ENCODE results near the gene TNFRSF13B. TPM values are rescaled to one million over a fixed set of nuclear protein-coding genes. Genes with fewer than 3 reads are reported as not detected.

TNFRSF13B gene
- total RNA-seq, 2 donors from 2014 or later, result not detected

DNA sequence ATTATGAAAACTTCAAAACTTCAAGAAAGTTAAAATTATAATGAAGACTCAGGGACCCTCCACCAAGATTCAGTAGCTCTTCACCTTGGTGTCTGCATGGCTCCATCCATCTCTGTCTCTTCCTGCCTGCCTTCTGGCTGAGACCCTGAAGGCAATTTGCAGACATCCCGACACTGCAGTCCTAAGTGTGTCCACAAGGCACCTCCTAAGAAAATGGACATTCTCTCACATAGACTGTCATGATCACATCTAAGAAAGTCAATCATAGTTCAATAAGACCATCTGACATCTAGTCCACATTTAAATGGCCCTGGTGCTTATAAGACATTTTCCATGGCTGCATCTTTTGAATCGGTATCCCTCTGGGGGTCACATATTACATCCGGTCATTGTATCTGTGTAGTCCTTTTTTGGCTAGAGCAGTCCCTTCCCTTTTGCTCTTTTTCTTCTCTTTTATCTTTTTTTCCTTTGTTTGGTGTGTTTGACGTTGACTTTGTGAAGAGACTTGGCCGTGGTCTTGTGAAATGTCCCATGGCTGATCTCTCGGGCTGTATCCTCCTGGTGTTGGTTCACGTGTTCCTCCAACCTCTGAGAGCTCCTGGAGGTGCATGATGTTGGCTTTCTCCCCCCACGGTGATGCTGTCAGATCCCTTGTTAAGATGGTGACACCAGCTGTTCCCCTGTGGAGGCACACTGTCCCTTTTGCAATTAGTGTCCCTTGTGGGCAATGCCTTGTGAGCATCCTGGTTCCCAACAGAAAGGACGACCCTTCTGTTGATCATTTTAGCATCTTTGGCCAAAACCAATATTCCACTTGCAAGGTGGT, 5.0 kb upstream of the TNFRSF13B start:
- Histone ChIP-seq H3K27ac (no peak overlapping the region), H3K4me3 (no peak overlapping the region), H3K36me3 (replicated peaks in 1 of 2; ENCODE audit: insufficient read depth in 1 of 2, low read depth in 2 of 2) (no peaks in the 10 kb centered on the region), H3K9me3 (no peaks in the 10 kb centered on the region), H3K27me3 (no peaks in the 10 kb centered on the region), H3K4me1 (no peaks in the 10 kb centered on the region)
- ATAC-seq (no peak), DNase-seq (no peak)
- intact Hi-C loops (cut with DNase I), result no loop called here
- TF ChIP-seq CTCF (IDR thresholded peaks at IDR 0.05) (no peak), POLR2A (IDR thresholded peaks at IDR 0.05) (no peak)
- 76 to 89% methylated on average over 9 of the region's 9 CpGs for WGBS, 2 donors

DNA sequence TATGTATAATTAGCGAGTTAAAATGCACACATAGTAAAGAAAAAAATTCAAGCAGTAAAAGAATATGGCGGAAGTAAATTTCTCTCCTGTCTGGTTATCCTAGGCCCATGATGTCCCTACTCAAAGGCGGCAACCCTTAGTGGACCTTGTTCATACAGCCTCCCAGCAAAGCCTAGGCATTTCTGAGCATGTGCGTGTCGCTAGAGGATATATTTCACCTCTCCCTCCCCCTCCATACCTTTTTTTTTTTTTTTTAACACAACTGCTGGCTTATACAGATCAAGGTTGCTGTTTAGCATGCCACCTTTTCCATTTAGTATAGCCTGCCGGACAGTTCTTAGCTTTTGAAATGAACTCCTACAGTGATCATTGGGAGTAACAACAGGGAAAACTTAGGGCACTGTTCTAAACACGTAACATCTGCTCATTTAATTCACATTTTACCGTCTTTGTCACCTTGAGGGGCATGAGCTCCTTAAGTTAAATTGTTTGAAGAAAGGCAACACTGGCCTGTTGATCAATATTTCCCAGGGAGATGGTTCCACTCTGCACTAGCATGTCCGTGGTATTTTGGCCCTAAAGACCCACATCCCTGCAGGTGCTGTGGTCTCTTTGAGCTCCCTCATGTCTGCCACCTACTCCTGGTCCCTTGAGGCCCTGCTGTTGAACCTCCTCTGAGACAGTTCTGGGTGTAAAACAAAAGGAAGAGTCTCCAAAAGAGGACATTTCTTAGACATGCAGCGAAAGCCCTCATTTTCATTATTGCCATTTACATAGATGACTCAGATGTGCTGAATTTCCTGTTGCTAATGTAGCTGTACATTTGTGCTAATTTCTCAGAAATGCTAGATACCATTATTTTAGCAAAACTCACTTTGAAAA, 4.1 kb upstream of the TNFRSF13B start:
- H3K4me1 ChIP-seq, result no peaks in the 10 kb centered on the region

DNA sequence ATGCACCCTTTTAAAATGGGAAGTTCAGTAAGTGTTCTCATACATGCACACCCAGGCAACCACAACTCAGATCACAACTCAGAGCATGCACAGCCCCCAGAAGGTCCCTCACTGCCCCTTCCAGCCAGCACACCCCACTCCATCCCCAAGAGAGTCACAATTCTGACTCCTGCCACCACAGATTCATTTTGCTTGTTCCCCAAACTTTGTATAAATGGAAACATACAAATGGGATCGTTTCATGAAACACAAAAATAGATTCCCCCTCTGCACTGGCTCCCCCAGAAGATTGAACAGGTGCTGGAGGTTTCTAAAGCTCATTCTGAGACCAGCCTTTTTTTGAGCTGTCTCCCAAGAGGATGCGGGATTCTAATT, 3.3 kb upstream of the TNFRSF13B start:
- Histone ChIP-seq H3K4me3 (no peak overlapping the region), H3K9me3 (no peaks in the 10 kb centered on the region), H3K36me3 (replicated peaks in 1 of 2; ENCODE audit: insufficient read depth in 1 of 2, low read depth in 2 of 2) (no peaks in the 10 kb centered on the region), H3K4me1 (no peaks in the 10 kb centered on the region), H3K27me3 (no peaks in the 10 kb centered on the region), H3K27ac (no peak overlapping the region)
- DNase-seq (no peak), ATAC-seq (no peak)
- WGBS, 2 donors, result 83 to 86% methylated on average over 2 of the region's 2 CpGs
- intact Hi-C loops (cut with DNase I), result no loop called here
- TF ChIP-seq POLR2A (IDR thresholded peaks at IDR 0.05) (no peak), CTCF (IDR thresholded peaks at IDR 0.05) (no peak)

More for the DNA sequence above, 4.1 kb upstream of the TNFRSF13B start:
- H3K4me3 ChIP-seq, result no peak overlapping the region
- ATAC-seq (no peak), DNase-seq (no peak)
- 83 to 87% methylated on average over 10 of the region's 10 CpGs for WGBS, 2 donors
- no peaks in the 10 kb centered on the region for H3K36me3 ChIP-seq (replicated peaks in 1 of 2; ENCODE audit: insufficient read depth in 1 of 2, low read depth in 2 of 2)
- H3K27ac ChIP-seq, result no peak overlapping the region
- H3K27me3 ChIP-seq, result no peaks in the 10 kb centered on the region
- intact Hi-C loops (cut with DNase I), result no loop called here
- H3K9me3 ChIP-seq, result no peaks in the 10 kb centered on the region
- TF ChIP-seq CTCF (IDR thresholded peaks at IDR 0.05), result no peak
- no peak for TF ChIP-seq POLR2A (IDR thresholded peaks at IDR 0.05)

GRCh38 chr17:16974569-16975276, 2.8 kb upstream of the TNFRSF13B start:
- H3K4me1 ChIP-seq, result no peaks in the 10 kb centered on the region
- WGBS, 2 donors, result 91 to 93% methylated on average over 6 of the region's 6 CpGs
- intact Hi-C loops (cut with DNase I), result no loop called here
- H3K27ac ChIP-seq, result no peak overlapping the region
- H3K36me3 ChIP-seq (replicated peaks in 1 of 2; ENCODE audit: insufficient read depth in 1 of 2, low read depth in 2 of 2), result no peaks in the 10 kb centered on the region
- TF ChIP-seq CTCF (IDR thresholded peaks at IDR 0.05), result no peak
- TF ChIP-seq POLR2A (IDR thresholded peaks at IDR 0.05), result no peak
- no peaks in the 10 kb centered on the region for H3K27me3 ChIP-seq
- ATAC-seq (no peak), DNase-seq (no peak)
- H3K9me3 ChIP-seq, result no peaks in the 10 kb centered on the region
- no peak overlapping the region for H3K4me3 ChIP-seq
